BJ (cell line): Measurements from ENCODE around the gene DNAH8. TPM values are rescaled to one million over a fixed set of nuclear protein-coding genes. Genes with fewer than 3 reads are reported as not detected.

ENCODE experiments used
- CTCF ChIA-PET: fragments of 350-600 bp; formaldehyde crosslinking; extraction: SDS; loops from one replicate; lab custom pipeline; 2021; ENCODE audit warnings: antibody characterized with exemption, inconsistent platforms; lab: Yijun Ruan, JAX
- POLR2A ChIA-PET: fragments of 300-600 bp; sonication (Branson Sonifier 250); formaldehyde crosslinking; extraction: SDS; loops from one replicate; lab custom pipeline; 2021; ENCODE audit warnings: antibody characterized with exemption; lab: Charles Lee
- DNase-seq: peaks from one replicate; pipeline ENCODE4 v3.0.0-alpha.2; 2011; ENCODE audit warnings: low read depth
- H3K27me3 ChIP-seq: 2 replicates; pipeline ENCODE4 v1.6.0; 2011; ENCODE audit warnings: low read length; ENCODE audit not compliant: control insufficient read depth, insufficient read depth
- H3K36me3 ChIP-seq: 2 replicates; pipeline ENCODE4 v1.5.1; 2011; ENCODE audit warnings: low read length; ENCODE audit not compliant: control insufficient read depth, insufficient read depth
- H3K4me3 ChIP-seq: 2 replicates; pipeline ENCODE4 v1.5.1; 2011; ENCODE audit warnings: low read depth, mild to moderate bottlenecking, control low read depth, low read length
- polyA plus RNA-seq: library from polyadenylated mRNA; depleted of rRNA; stranded (reverse); fragments of >200 nt; gene quantifications from 2 replicates; pipeline ENCODE4 v1.2.3, GENCODE V29; 2011
- TF ChIP-seq, protein P1 (sequence below): IDR thresholded peaks from 2 replicates; pipeline ENCODE4 v1.5.1; 2011; ENCODE audit warnings: low read depth, mild to moderate bottlenecking, control low read depth, inconsistent platforms, low read length, moderate library complexity; ENCODE audit not compliant: insufficient read depth

The DNAH8 gene
- polyA plus RNA-seq, 1 experiment = not detected

DNA sequence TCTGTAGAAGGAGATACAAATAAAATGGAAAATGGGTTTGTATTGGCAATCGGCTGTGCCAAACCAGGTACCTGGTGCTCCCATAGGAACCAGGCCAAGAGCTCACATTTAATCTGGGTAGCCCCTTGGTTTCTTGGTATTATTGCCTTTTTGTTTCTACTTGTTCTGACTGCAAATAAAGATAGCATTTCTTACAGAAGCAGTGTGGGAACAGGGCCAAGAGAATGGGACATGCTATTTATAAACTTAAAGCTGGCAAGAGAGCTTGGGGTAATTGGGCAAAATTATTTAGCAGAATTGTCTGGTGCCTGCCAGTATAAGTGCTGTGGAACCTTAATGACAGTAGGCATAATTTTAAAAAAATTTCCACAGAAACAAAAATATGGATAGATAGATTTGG is 219.9 kb downstream of the DNAH8 start:
- Histone ChIP-seq H3K4me3 (no peak overlapping the region), H3K27me3 (no peaks in the 10 kb centered on the region), H3K36me3 (no peaks in the 10 kb centered on the region)
- ChIA-PET POLR2A (no interaction called here), CTCF (no interaction called here)
- DNase-seq = no peak
- TF ChIP-seq, protein P1, sequence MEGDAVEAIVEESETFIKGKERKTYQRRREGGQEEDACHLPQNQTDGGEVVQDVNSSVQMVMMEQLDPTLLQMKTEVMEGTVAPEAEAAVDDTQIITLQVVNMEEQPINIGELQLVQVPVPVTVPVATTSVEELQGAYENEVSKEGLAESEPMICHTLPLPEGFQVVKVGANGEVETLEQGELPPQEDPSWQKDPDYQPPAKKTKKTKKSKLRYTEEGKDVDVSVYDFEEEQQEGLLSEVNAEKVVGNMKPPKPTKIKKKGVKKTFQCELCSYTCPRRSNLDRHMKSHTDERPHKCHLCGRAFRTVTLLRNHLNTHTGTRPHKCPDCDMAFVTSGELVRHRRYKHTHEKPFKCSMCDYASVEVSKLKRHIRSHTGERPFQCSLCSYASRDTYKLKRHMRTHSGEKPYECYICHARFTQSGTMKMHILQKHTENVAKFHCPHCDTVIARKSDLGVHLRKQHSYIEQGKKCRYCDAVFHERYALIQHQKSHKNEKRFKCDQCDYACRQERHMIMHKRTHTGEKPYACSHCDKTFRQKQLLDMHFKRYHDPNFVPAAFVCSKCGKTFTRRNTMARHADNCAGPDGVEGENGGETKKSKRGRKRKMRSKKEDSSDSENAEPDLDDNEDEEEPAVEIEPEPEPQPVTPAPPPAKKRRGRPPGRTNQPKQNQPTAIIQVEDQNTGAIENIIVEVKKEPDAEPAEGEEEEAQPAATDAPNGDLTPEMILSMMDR = no peak

GRCh38 chr6:38937839-38938613 is 222.9 kb downstream of the DNAH8 start:
- POLR2A ChIA-PET = no interaction called here
- Histone ChIP-seq H3K36me3 (no peaks in the 10 kb centered on the region), H3K4me3 (no peak overlapping the region), H3K27me3 (no peaks in the 10 kb centered on the region)
- TF ChIP-seq, protein P1 = no peak
- CTCF ChIA-PET = no interaction called here
- DNase-seq = no peak

DNA sequence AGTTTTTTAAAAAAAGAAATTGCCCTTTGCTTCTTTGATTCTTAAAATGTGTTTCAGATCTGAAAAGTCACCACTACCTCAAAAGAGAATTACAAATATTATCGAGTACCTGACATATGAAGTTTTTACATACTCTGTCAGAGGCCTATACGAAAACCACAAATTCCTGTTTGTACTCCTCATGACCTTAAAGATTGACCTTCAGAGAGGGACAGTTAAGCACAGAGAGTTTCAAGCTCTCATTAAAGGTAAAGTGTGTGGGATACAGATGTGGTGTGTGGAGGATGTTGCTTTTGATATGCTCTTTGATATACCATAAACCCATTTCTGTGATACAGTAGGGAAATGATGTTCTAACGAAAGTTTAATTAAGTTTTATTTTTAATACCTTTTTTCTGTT is 223.6 kb downstream of the DNAH8 start:
- H3K4me3 ChIP-seq = no peak overlapping the region
- POLR2A ChIA-PET = no interaction called here
- no peak for DNase-seq
- CTCF ChIA-PET = no interaction called here
- no peaks in the 10 kb centered on the region for H3K27me3 ChIP-seq
- TF ChIP-seq, protein P1 = no peak
- no peaks in the 10 kb centered on the region for H3K36me3 ChIP-seq

- H3K27me3 ChIP-seq = no peaks in the 10 kb centered on the region
- H3K36me3 ChIP-seq = no peaks in the 10 kb centered on the region
- TF ChIP-seq, protein P1 = no peak
- ChIA-PET CTCF (no interaction called here), POLR2A (no interaction called here)
- no peak overlapping the region for H3K4me3 ChIP-seq
- no peak for DNase-seq
Measured at GRCh38 chr6:38942442-38942841, 227.3 kb downstream of the DNAH8 start.

DNA sequence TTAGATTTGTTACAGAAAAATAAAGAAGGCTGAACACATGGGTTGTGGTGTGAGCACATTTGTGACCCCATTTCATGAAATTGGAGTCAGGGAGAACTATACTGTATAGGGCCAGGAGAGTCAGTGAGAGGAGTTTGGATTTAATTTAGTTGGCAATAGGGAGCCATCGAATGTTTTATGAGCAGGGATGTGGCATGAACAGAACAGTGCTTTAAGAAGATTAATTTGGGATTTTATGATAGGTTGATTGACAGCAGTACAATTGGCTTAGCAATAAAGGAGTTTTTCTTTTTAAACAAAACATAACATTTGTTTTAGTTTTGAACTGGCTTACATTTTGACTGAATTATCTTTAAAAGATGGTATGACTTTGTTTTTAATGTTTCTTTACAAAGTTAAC is 227.9 kb downstream of the DNAH8 start:
- POLR2A ChIA-PET = no interaction called here
- Histone ChIP-seq H3K27me3 (no peaks in the 10 kb centered on the region), H3K4me3 (no peak overlapping the region), H3K36me3 (no peaks in the 10 kb centered on the region)
- DNase-seq = no peak
- TF ChIP-seq, protein P1 = no peak
- CTCF ChIA-PET = no interaction called here
